LNCAP (cell line): ENCODE results near the gene ARFGAP2.

Experiments used
- TF ChIP-seq, protein P1 (sequence below): fragments of 450-650 bp; IDR thresholded peaks from 2 replicates; pipeline ENCODE4 v1.5.1; 2017; ENCODE audit warnings: mild to moderate bottlenecking

ARFGAP2 gene

DNA sequence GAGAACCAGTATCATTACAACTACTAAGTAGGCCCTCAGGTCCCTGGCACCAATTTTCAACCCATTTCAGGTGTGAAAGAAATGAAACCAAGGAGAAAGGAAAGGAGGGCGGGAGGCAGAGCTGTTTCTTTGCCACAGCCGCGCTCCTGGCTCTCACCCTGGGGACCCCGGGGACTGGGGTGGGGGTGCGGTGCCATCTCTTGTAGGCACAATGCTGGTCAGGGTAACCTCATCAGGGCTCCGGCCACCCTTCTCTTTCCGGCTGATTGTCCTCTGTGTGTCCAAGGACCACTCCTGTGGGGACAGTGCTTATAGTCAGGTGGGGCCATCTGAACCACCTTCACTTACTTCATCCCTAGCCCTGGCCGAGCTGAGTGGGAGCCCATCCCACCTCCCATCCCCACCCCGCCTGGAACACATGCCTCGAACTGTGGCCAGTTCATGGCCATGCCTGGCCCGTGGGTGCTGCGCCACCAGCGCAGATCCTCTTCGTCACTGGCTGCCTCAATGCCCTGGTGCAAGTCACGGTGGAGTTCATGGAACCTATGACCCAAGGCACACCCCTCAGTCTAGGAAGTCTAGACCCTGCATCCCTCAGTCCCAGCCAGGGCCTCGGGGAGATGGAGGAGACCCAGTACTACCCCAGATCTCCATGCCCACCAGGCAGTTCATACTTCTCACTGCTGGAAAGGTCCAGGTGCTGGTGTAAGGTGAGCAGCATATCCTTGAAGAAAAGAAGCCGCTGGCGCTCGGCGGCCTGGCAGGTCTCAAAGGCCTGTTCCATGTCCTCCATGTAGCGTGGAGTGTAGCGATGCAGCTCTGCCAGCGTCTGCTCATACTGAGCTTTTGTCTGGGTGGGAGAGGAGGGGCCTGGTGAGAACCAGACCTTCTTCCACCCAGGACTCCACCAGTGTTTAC, 2.3 kb upstream of the ARFGAP2 start:
- TF ChIP-seq, protein P1, sequence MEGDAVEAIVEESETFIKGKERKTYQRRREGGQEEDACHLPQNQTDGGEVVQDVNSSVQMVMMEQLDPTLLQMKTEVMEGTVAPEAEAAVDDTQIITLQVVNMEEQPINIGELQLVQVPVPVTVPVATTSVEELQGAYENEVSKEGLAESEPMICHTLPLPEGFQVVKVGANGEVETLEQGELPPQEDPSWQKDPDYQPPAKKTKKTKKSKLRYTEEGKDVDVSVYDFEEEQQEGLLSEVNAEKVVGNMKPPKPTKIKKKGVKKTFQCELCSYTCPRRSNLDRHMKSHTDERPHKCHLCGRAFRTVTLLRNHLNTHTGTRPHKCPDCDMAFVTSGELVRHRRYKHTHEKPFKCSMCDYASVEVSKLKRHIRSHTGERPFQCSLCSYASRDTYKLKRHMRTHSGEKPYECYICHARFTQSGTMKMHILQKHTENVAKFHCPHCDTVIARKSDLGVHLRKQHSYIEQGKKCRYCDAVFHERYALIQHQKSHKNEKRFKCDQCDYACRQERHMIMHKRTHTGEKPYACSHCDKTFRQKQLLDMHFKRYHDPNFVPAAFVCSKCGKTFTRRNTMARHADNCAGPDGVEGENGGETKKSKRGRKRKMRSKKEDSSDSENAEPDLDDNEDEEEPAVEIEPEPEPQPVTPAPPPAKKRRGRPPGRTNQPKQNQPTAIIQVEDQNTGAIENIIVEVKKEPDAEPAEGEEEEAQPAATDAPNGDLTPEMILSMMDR, result no peak

DNA sequence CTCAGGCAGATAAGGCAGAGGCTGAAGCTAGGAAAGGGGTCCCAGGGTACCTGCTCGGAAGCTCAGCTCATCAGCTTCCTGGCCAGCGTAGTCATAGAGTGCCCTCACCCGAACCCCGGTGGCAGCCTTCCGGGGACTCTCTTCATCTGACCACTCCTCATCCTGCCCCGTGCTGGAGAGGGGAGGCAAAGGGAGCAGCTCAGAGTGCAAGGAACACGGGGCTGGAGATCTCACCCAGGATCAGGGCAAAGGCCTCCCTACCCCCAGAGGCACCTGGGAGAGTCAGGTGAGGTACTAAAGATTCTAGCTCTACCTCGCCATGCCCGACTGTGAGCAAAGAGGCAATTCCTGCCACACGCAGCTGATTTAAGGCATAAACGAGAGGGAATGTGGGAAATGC, 1.6 kb upstream of the ARFGAP2 start:
- TF ChIP-seq, protein P1, result no peak

DNA sequence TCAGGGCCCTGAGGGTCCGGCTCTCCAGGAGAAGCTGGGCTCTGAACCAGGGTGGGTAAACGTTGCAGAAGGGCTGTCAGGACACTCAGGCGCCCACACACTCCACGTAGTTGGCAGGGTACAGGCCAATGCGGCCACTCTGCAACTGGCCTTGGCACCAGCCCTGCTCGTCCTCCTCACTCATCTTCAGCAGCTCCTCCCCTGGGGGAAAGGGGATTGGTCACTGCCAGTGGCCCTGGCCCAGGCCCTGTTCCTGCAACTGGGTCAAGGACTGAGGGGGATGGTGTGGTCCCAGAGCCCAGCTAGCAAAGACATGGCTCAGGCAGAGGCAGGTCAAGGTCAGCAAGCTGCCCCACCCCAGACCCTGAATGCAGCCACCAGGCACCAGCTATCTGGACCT, 1.2 kb upstream of the ARFGAP2 start:
- TF ChIP-seq, protein P1, result no peak

DNA sequence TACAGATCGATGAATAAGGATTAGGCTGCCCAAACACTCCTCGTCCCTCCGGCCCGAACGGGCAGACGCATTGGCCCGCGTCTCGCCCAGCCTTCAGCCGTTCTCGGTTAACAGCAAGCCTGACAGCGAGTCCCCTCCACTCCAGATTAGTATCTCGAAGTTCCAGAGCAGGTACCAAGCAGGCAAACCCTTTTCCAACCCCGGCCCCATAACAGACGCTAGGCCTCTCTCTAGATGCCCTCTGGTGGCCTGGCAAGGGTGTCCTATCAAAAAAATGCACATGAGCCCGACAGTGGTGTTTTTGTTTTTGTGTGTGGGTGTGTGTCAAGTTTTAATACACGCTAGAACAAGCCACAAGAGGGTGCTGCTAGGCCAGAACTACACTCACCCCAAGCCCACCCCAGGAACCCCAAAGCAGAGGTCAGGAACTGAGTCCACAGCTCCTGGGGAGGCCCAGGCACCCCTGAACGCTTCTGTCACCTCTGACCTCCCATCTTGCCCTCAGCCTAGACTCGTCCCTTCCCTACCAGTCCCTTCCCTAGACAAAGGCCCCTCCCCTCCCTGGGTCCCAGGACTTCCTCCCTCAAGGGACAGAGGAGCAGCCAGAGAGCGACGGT, 658 bp upstream of the ARFGAP2 start:
- TF ChIP-seq, protein P1, result peak; percentile 76

DNA sequence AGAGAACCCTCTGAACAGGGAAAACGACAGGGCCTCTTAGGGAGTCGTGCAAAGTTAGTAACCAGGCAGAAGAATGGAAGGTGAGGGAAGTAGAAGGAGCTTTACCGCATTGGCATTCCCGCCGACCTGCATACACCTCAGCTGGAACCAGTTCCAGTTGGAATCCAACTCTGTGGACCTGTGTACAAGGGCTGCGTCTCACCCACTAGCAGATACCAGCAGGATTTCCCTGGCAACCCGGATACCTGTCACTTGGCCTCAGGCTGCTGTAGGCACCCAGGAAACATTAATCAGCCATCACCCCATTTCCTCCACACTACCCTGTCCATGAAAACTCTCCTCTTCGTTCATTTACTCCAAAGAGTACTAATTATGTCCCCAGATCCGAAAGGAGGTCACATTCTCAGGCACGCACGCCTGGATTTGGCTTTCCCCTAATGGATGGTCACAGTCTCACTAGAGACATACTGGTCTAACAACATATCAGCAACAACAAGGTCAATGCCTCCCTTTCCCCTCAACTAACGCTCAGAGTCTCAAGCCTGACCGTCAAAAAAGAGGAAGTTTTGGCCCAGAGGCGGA, 842 bp downstream of the ARFGAP2 start:
- TF ChIP-seq, protein P1, result no peak

DNA sequence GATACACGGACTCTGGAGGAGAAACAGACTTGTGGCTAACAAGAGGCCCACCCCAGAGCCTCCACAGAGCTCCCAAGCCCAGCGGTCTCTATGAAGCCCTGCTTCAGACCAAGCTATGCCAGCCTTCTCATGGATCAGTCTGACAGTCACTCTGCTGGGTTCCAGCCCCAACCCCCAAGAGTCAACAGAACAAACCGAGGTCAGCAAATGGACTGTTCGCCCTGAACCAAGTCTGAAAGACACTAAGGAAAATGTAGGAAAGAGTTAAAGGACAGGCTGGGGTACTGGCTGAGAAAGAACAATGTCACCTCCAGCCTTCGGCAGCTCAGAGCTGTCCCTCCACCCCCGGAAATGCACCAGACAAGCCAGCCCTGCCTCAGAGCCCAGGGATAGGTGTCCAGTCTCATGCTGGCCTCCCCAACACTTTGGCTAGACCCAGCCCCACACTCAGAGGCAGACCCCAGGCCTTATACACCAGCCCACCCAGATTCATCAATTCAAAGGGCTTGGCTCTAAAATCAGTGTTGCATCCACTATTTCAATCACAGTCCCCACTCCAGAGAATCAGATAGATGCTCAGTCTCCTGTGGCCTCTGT, 3.8 kb downstream of the ARFGAP2 start:
- TF ChIP-seq, protein P1, result no peak

DNA sequence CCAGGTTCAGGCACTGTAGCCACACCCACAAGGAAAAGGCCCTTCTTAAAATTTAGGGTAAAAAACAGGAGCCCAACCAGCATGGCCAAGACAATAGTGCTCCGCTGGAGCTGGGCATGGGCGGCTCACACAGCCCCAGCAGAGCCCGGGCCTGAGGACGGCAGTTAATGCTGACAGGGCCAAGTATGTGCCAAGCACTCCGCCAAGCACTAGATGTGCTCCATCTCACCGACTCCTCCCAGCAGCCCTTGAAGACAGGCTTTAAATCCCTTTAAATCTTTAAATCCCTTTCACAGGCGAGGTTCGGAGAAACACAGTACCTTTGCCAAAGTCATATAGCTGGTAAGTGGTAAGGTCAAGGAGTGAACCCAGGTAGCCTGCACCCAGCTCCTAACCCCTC, 4.8 kb downstream of the ARFGAP2 start:
- TF ChIP-seq, protein P1, result no peak
